Kidney (tissue), 14 donors: ENCODE data around the gene PSMB5. TPM values are rescaled to one million over a fixed set of nuclear protein-coding genes. Genes with fewer than 3 reads are reported as not detected.

Experiments
- DNase-seq, 5 donors: peaks; one replicate each; pipeline ENCODE4 v3.0.0-alpha.2; 2013 to 2020
- FAIRE-seq: peaks from 2 replicates; lab custom pipeline; 2012; peaks lifted over from hg19 to GRCh38; lab: Jason Lieb, UNC
- H3K27ac ChIP-seq, 2 donors: one replicate each; pipeline ENCODE4 v1.7.0; 2013; ENCODE audit warnings: low read depth in 2 of 2, low read length in 2 of 2, inconsistent platforms in 1 of 2
- H3K27me3 ChIP-seq: one replicate; pipeline ENCODE4 v1.7.1; 2013; ENCODE audit warnings: low read length, inconsistent platforms; ENCODE audit not compliant: control insufficient read depth, insufficient read depth
- H3K36me3 ChIP-seq, 3 donors: one replicate each; pipeline versions ENCODE4 v1.7.0 to v1.7.1; 2013; ENCODE audit warnings: low read length in 3 of 3, control low read depth in 1 of 3, inconsistent platforms in 1 of 3; ENCODE audit not compliant: insufficient read depth in 3 of 3, control insufficient read depth in 2 of 3
- H3K4me1 ChIP-seq, 3 donors: one replicate each; pipeline versions ENCODE4 v1.7.0 to v1.7.1; 2013; ENCODE audit warnings: low read length in 3 of 3, inconsistent platforms in 1 of 3, low read depth in 1 of 3; ENCODE audit not compliant: control insufficient read depth in 2 of 3, insufficient read depth in 2 of 3
- H3K4me3 ChIP-seq, 3 donors: one replicate each; pipeline versions ENCODE4 v1.7.0 to v1.8.1; 2013; ENCODE audit warnings: low read length in 3 of 3, control low read depth in 1 of 3, inconsistent platforms in 1 of 3
- H3K9ac ChIP-seq, 3 donors: one replicate each; pipeline versions ENCODE4 v1.7.0 to v1.7.1; 2013; ENCODE audit warnings: low read length in 3 of 3, control low read depth in 1 of 3, inconsistent platforms in 1 of 3
- H3K9me3 ChIP-seq, 3 donors: one replicate each; pipeline versions ENCODE4 v1.7.0 to v1.7.1; 2013; ENCODE audit warnings: low read length in 3 of 3, control low read depth in 1 of 3, inconsistent platforms in 1 of 3; ENCODE audit not compliant: control insufficient read depth in 2 of 3, insufficient read depth in 1 of 3
- CTCF ChIP-seq: IDR thresholded peaks from 3 replicates; pipeline ENCODE4 v1.5.1; 2012; ENCODE audit warnings: mild to moderate bottlenecking, moderate library complexity, borderline replicate concordance; ENCODE audit not compliant: insufficient read depth; ENCODE audit errors: extremely low read depth
- intact Hi-C: fragments of 100-400 bp; cut with DNase I; formaldehyde crosslinking; loops from one replicate; pipeline ENCODE4 v1.11.1; 2022
- polyA plus RNA-seq: library from polyadenylated mRNA; stranded (reverse); fragments of 350-450 nt; fragmentation: Illumina TruSeq; extraction: RNeasy Lipid Tissue Mini Kit (QIAGEN cat#74804); gene quantifications from one replicate; pipeline ENCODE4 v1.2.3, GENCODE V29; 2014; ENCODE audit warnings: low read depth, low replicate concordance; ENCODE audit not compliant: insufficient read depth
- total RNA-seq: library from RNA; stranded (reverse); fragmentation: NEBNext Ultra II Directional; extraction: Animal tissue kit (Norgen Biotek cat#: 25700); gene quantifications from one replicate; pipeline ENCODE4 v1.2.1, GENCODE V29; 2021
- donor health status: control.
- donor health status: control.
- donor health status: control.
- donor health status: control.
- donor health status: control.
- donor health status: DM: yes; HTN: yes; CAD: no.
- donor health status: Normal renal cell carcinoma (clear cell type).

Gene PSMB5
- total and polyA plus RNA-seq, 2 donors from 2014 or later, result 87.1 to 190 TPM

GRCh38 chr14:22978487-22978837 lies 56.2 kb downstream of the PSMB5 start:
- Histone ChIP-seq H3K27me3 (no peaks in the 10 kb centered on the region), H3K36me3 (peaks cover 0 to 12% (median 2%) of the 10 kb centered on the region in 3 donors), H3K9me3 (no peaks in the 10 kb centered on the region), H3K4me3 (peak overlapping the region in 1 of 3 donors; percentile 27), H3K4me1 (peaks cover 13 to 43% (median 43%) of the 10 kb centered on the region in 3 donors), H3K27ac (peak overlapping the region; percentile 64 to 86), H3K9ac (peak overlapping the region in 1 of 3 donors; percentile 63)
- no peak for TF ChIP-seq CTCF
- FAIRE-seq (no peak), DNase-seq (no peak)
- intact Hi-C loops, result no loop called here

- H3K9ac ChIP-seq, result peak overlapping the region in 1 of 3 donors; percentile 63
- H3K36me3 ChIP-seq, result peaks cover 1 to 18% (median 2%) of the 10 kb centered on the region in 3 donors
- no peaks in the 10 kb centered on the region for H3K9me3 ChIP-seq
- intact Hi-C loops, result no loop called here
- peak overlapping the region; percentile 64 to 86 for H3K27ac ChIP-seq
- H3K27me3 ChIP-seq, result no peaks in the 10 kb centered on the region
- TF ChIP-seq CTCF, result no peak
- peaks cover 13 to 43% (median 40%) of the 10 kb centered on the region in 3 donors for H3K4me1 ChIP-seq
- peak overlapping the region in 1 of 3 donors; percentile 27 for H3K4me3 ChIP-seq
- FAIRE-seq (no peak), DNase-seq (peak; percentile 85 to 94 (median 93))
These were observed 56.8 kb downstream of the PSMB5 start for GRCh38 chr14:22977684-22978486.

GRCh38 chr14:22977434-22977683 lies 57.3 kb downstream of the PSMB5 start:
- Histone ChIP-seq H3K4me3 (peak overlapping the region in 1 of 3 donors; percentile 3), H3K27ac (peak overlapping the region; percentile 24 to 83), H3K9me3 (no peaks in the 10 kb centered on the region), H3K36me3 (peaks cover 5 to 22% (median 6%) of the 10 kb centered on the region in 3 donors), H3K4me1 (peaks cover 13 to 43% (median 40%) of the 10 kb centered on the region in 3 donors), H3K27me3 (no peaks in the 10 kb centered on the region), H3K9ac (peak overlapping the region in 1 of 3 donors; percentile 7)
- FAIRE-seq (no peak), DNase-seq (no peak)
- TF ChIP-seq CTCF, result no peak
- intact Hi-C loops, result no loop called here
